SK-N-MC (cell line): ENCODE measurements around the gene SSTR3.

Experiments used
- FOXP2 ChIP-seq: optimal IDR thresholded peaks from 2 replicates; pipeline ENCODE3; 2011; ENCODE audit warnings: mild to moderate bottlenecking, moderate library complexity; ENCODE audit not compliant: insufficient read depth; ENCODE audit errors: extremely low read length, control extremely low read depth
- POLR2AphosphoS5 ChIP-seq: IDR thresholded peaks from 2 replicates; pipeline ENCODE4 v1.6.1; 2012; ENCODE audit warnings: mild to moderate bottlenecking, low read depth, low read length, borderline replicate concordance

- TF ChIP-seq FOXP2, result no peak
- no peak for TF ChIP-seq POLR2AphosphoS5
These were observed 40.9 kb upstream of the SSTR3 start for GRCh38 chr22:37253126-37253660.
